ENCODE measurements around the gene CMTM7. TPM values are rescaled to one million over a fixed set of nuclear protein-coding genes. Genes with fewer than 3 reads are reported as not detected.
A peak's percentile ranks its signal among the peaks of the same experiment; 100 is the strongest.

The CMTM7 gene
- total and polyA plus RNA-seq, 2 experiments from 2014 or later: 32.2 to 93.6 TPM

- no peaks in the 10 kb centered on the region for H4K20me1 ChIP-seq (replicated peaks; ENCODE audit: insufficient read depth)
- H3K9me3 Mint-ChIP-seq: no peaks in the 10 kb centered on the region
- ATAC-seq (no peak), DNase-seq (ENCODE audit: low spot score) (no peak)
- peaks cover 6% of the 10 kb centered on the region; the same call in 1 of the 3 replicates for H3K4me1 Mint-ChIP-seq
- no peaks in the 10 kb centered on the region for H3K27me3 ChIP-seq (ENCODE audit: insufficient read depth)
- no peaks in the 10 kb centered on the region for H3K27me3 Mint-ChIP-seq (ENCODE audit: insufficient read depth, low read depth, poor library complexity)
- no peaks in the 10 kb centered on the region for H3K36me3 Mint-ChIP-seq (ENCODE audit: low read depth)
- H3K27ac Mint-ChIP-seq: no peak overlapping the region
- TF ChIP-seq NANOG (IDR thresholded peaks at IDR 0.05; ENCODE audit: borderline replicate concordance): no peak
- TF ChIP-seq JUNB (IDR thresholded peaks at IDR 0.05; ENCODE audit: unreplicated experiment): no peak
- TF ChIP-seq, protein P1, sequence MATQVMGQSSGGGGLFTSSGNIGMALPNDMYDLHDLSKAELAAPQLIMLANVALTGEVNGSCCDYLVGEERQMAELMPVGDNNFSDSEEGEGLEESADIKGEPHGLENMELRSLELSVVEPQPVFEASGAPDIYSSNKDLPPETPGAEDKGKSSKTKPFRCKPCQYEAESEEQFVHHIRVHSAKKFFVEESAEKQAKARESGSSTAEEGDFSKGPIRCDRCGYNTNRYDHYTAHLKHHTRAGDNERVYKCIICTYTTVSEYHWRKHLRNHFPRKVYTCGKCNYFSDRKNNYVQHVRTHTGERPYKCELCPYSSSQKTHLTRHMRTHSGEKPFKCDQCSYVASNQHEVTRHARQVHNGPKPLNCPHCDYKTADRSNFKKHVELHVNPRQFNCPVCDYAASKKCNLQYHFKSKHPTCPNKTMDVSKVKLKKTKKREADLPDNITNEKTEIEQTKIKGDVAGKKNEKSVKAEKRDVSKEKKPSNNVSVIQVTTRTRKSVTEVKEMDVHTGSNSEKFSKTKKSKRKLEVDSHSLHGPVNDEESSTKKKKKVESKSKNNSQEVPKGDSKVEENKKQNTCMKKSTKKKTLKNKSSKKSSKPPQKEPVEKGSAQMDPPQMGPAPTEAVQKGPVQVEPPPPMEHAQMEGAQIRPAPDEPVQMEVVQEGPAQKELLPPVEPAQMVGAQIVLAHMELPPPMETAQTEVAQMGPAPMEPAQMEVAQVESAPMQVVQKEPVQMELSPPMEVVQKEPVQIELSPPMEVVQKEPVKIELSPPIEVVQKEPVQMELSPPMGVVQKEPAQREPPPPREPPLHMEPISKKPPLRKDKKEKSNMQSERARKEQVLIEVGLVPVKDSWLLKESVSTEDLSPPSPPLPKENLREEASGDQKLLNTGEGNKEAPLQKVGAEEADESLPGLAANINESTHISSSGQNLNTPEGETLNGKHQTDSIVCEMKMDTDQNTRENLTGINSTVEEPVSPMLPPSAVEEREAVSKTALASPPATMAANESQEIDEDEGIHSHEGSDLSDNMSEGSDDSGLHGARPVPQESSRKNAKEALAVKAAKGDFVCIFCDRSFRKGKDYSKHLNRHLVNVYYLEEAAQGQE (IDR thresholded peaks at IDR 0.05; ENCODE audit: unreplicated experiment): no peak
- TF ChIP-seq ZNF114 (CRISPR knock-in tag; IDR thresholded peaks at IDR 0.05): no peak
- peak; percentile 66; the same call in 1 of the 2 replicates for TF ChIP-seq ZNF331 (CRISPR knock-in tag; IDR thresholded peaks at IDR 0.05; ENCODE audit: low read depth)
- no peak overlapping the region for H2AFZ ChIP-seq
- no peaks in the 10 kb centered on the region for H3K36me3 ChIP-seq (ENCODE audit: insufficient read depth)
- no peak overlapping the region for H3K4me2 ChIP-seq
- no peaks in the 10 kb centered on the region for H3K9me2 ChIP-seq (ENCODE audit: insufficient read depth)
- no peak overlapping the region for H3K27ac ChIP-seq (ENCODE audit: low read depth)
- no peaks in the 10 kb centered on the region for H3K4me1 ChIP-seq (ENCODE audit: insufficient read depth)
- no peak overlapping the region for H3K4me3 ChIP-seq
- no peaks in the 10 kb centered on the region for H3K79me2 ChIP-seq (replicated peaks; ENCODE audit: insufficient read depth)
- H3K4me3 Mint-ChIP-seq: no peak overlapping the region
- no peaks in the 10 kb centered on the region; the same call in 1 of the 2 replicates for H3F3A ChIP-seq (replicated peaks; ENCODE audit: low read depth)
Observed at GRCh38 chr3:32383136-32383711, 8.4 kb upstream of the CMTM7 start.

DNA sequence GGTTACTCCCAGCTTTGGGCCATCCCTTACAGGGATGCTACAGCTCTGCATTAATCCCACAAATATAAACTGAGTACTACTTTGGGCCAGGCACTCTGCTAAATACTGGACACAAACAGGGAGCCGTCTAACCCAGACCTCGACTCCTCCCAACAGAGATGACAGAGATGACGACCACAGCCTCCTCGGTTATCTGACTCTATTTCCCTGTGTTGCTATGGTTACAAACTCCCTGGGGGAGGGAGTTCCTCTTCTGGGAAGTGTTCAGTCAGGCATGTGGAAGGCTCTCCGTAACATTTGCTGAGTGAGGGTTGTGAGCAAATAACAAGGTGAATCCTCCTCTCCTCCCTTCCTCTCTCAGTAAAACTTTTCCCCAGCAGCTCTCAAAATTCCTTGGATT is 6.7 kb upstream of the CMTM7 start:
- Histone ChIP-seq H3K79me2 (replicated peaks; ENCODE audit: insufficient read depth) (no peaks in the 10 kb centered on the region), H3K9me2 (ENCODE audit: insufficient read depth) (no peaks in the 10 kb centered on the region), H3K4me3 (no peak overlapping the region), H3K4me1 (ENCODE audit: insufficient read depth) (no peaks in the 10 kb centered on the region), H3K27me3 (ENCODE audit: insufficient read depth) (no peaks in the 10 kb centered on the region), H2AFZ (peak overlapping the region; percentile 84; the same call in 1 of the 2 replicates), H3K36me3 (ENCODE audit: insufficient read depth) (no peaks in the 10 kb centered on the region), H3K27ac (ENCODE audit: low read depth) (no peak overlapping the region), H3F3A (replicated peaks; ENCODE audit: low read depth) (no peaks in the 10 kb centered on the region; the same call in 1 of the 2 replicates), H4K20me1 (replicated peaks; ENCODE audit: insufficient read depth) (no peaks in the 10 kb centered on the region), H3K4me2 (no peak overlapping the region)
- peak; percentile 52 for DNase-seq (ENCODE audit: low spot score)
- Mint-ChIP-seq H3K4me3 (no peak overlapping the region), H3K27me3 (ENCODE audit: insufficient read depth, low read depth, poor library complexity) (no peaks in the 10 kb centered on the region), H3K27ac (no peak overlapping the region), H3K4me1 (peaks cover 6% of the 10 kb centered on the region; the same call in 1 of the 3 replicates), H3K36me3 (ENCODE audit: low read depth) (no peaks in the 10 kb centered on the region), H3K9me3 (no peaks in the 10 kb centered on the region)
- ATAC-seq: peak; percentile 53
- TF ChIP-seq ETS1 (IDR thresholded peaks at IDR 0.05) (no peak), EZH2phosphoT487 (IDR thresholded peaks at IDR 0.05; ENCODE audit: unreplicated experiment) (no peak), NANOG (IDR thresholded peaks at IDR 0.05; ENCODE audit: borderline replicate concordance) (no peak), ZNF114 (CRISPR knock-in tag; IDR thresholded peaks at IDR 0.05) (no peak), CREB1 (CRISPR knock-in tag; IDR thresholded peaks at IDR 0.05; ENCODE audit: low read depth) (no peak), STAT1 (IDR thresholded peaks at IDR 0.05; ENCODE audit: unreplicated experiment) (no peak), POLR2AphosphoS5 (IDR thresholded peaks at IDR 0.05; ENCODE audit: low read depth) (no peak)
- TF ChIP-seq, protein P1 (IDR thresholded peaks at IDR 0.05; ENCODE audit: unreplicated experiment): no peak
